IMR-90 (cell line): Measurements from ENCODE around the gene MAPRE2.

Experiments used
- FOS ChIP-seq: fragments of 150-350 bp; IDR thresholded peaks from 2 replicates; pipeline ENCODE4 v1.6.1; 2016; ENCODE audit warnings: low read depth, low read length
- MAFK ChIP-seq: IDR thresholded peaks from 2 replicates; pipeline ENCODE4 v1.6.1; 2012; ENCODE audit warnings: low read depth, low read length, improper control_type of control experiment
- NFE2L2 ChIP-seq: fragments of 150-350 bp; IDR thresholded peaks from 2 replicates; pipeline ENCODE4 v1.6.1; 2016; ENCODE audit warnings: low read depth, mild to moderate bottlenecking, low read length
- POLR2A ChIP-seq: IDR thresholded peaks from 2 replicates; pipeline ENCODE4 v1.6.1; 2012; ENCODE audit warnings: mild to moderate bottlenecking, low read depth, low read length
- RCOR1 ChIP-seq: IDR thresholded peaks from 2 replicates; pipeline ENCODE4 v1.6.1; 2012; ENCODE audit warnings: mild to moderate bottlenecking, low read length, improper control_type of control experiment; ENCODE audit not compliant: insufficient replicate concordance
- RFX5 ChIP-seq: IDR thresholded peaks from 2 replicates; pipeline ENCODE4 v1.8.0; 2012; ENCODE audit warnings: low read depth, mild to moderate bottlenecking, low read length, moderate library complexity
- TF ChIP-seq, protein P1 (sequence below): conservative IDR thresholded peaks from 2 replicates; pipeline ENCODE4 v1.5.1; 2012; ENCODE audit warnings: mild to moderate bottlenecking, low read depth, low read length, improper control_type of control experiment

DNA sequence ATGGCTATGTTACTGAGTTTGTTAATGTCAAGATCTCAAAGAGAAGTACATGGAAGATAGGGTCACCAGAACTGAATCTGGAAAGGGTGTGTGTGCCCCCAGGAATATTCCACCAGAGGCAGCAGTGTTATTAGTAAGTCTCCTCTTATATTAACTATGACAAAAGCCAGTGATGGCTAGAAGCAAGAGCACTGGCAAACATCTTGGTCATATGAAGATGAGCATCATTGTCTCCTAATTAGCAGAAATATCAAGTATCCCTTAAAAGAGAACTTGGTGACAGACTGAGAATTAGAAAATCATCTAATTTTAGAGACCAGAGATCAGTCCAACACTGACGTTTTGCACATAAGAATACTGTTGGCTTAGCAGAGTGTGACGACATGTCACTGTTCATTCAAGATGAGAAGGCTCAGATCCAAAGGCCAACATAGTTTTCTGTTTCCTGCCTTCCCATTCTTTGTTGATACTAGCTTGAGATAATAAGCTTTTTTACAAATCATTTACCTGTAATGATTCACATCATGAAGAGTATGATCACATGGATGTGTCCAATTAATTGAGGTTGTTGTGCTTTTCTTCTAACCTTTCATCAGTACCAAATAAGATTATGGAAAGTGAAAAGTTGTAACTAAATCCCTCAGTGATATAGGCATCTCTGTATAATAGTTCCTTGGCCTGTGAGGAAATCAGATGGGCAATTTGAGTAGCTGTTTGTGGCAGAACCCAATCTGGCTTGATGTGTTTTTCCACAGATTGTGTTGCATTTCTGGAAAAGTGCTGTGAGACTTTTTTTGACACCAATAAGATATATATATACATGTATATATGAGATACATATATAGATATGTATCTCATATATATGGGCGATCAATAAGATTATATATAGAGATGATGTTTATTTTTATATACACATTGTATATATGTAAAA, 44.5 kb downstream of the MAPRE2 start:
- TF ChIP-seq, protein P1, sequence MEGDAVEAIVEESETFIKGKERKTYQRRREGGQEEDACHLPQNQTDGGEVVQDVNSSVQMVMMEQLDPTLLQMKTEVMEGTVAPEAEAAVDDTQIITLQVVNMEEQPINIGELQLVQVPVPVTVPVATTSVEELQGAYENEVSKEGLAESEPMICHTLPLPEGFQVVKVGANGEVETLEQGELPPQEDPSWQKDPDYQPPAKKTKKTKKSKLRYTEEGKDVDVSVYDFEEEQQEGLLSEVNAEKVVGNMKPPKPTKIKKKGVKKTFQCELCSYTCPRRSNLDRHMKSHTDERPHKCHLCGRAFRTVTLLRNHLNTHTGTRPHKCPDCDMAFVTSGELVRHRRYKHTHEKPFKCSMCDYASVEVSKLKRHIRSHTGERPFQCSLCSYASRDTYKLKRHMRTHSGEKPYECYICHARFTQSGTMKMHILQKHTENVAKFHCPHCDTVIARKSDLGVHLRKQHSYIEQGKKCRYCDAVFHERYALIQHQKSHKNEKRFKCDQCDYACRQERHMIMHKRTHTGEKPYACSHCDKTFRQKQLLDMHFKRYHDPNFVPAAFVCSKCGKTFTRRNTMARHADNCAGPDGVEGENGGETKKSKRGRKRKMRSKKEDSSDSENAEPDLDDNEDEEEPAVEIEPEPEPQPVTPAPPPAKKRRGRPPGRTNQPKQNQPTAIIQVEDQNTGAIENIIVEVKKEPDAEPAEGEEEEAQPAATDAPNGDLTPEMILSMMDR = no peak
- no peak for TF ChIP-seq MAFK
- no peak for TF ChIP-seq POLR2A
- no peak for TF ChIP-seq RFX5
- TF ChIP-seq FOS = no peak
- no peak for TF ChIP-seq RCOR1
- no peak for TF ChIP-seq NFE2L2
